GM12878 (cell line): ENCODE measurements around the gene MTAP.

ENCODE experiments used
- ATF7 ChIP-seq: fragments of 450-650 bp; IDR thresholded peaks from 2 replicates; pipeline ENCODE4 v1.6.1; 2016; ENCODE audit warnings: low read depth, mild to moderate bottlenecking
- CTCF ChIP-seq, 3 experiments: IDR thresholded peaks in 2 of 3; conservative IDR thresholded peaks in 1 of 3; 2 replicates each; pipeline ENCODE4 v1.5.1; 2011; ENCODE audit warnings: low read depth in 3 of 3, low read length in 3 of 3, mild to moderate bottlenecking in 3 of 3, control low read depth in 2 of 3, moderate library complexity in 2 of 3, inconsistent platforms in 1 of 3, mixed read lengths in 1 of 3; ENCODE audit not compliant: control insufficient read depth in 2 of 3, insufficient read depth in 1 of 3; ENCODE audit errors: extremely low read depth in 1 of 3
- IKZF1 ChIP-seq: fragments of 450-650 bp; conservative IDR thresholded peaks from 2 replicates; pipeline ENCODE4 v1.6.1; 2017; ENCODE audit warnings: antibody characterized with exemption, mild to moderate bottlenecking
- MXI1 ChIP-seq: fragments of 150-350 bp; IDR thresholded peaks from 2 replicates; pipeline ENCODE4 v1.6.1; 2011; ENCODE audit warnings: low read depth, mild to moderate bottlenecking, inconsistent platforms, low read length, improper control_type of control experiment
- PRDM15 ChIP-seq: fragments of 450-650 bp; formaldehyde crosslinking; IDR thresholded peaks from 2 replicates; pipeline ENCODE4 v1.4.0; 2020; ENCODE audit warnings: mild to moderate bottlenecking, moderate library complexity
- RAD21 ChIP-seq: IDR thresholded peaks from 2 replicates; pipeline ENCODE4 v1.6.1; 2011; ENCODE audit warnings: mild to moderate bottlenecking, low read depth, low read length, moderate library complexity; ENCODE audit not compliant: insufficient read depth
- SMARCA5 ChIP-seq: fragments of 450-650 bp; IDR thresholded peaks from 2 replicates; pipeline ENCODE4 v1.6.1; 2017; ENCODE audit warnings: mild to moderate bottlenecking
- TAF1 ChIP-seq: IDR thresholded peaks from 2 replicates; pipeline ENCODE4 v1.6.1; 2011; ENCODE audit warnings: mild to moderate bottlenecking, low read depth, low read length, borderline replicate concordance

GRCh38 chr9:21873540-21874221 lies 71.2 kb downstream of the MTAP start:
- TF ChIP-seq CTCF (IDR thresholded peaks at IDR 0.05 in 2 of 3, conservative IDR thresholded peaks at IDR 0.05 in 1 of 3; ENCODE audit: control insufficient read depth in 2 of 3, extremely low read depth in 1 of 3, insufficient read depth in 1 of 3, low read depth in 3 of 3, low read length in 3 of 3) (no peak), TAF1 (no peak), SMARCA5 (no peak), MXI1 (no peak), RAD21 (no peak), IKZF1 (no peak), PRDM15 (CRISPR knock-in tag) (no peak), ATF7 (no peak)
